Neural progenitor cell (in vitro differentiated cells): ENCODE results near the gene GET3. TPM values are rescaled to one million over a fixed set of nuclear protein-coding genes. Genes with fewer than 3 reads are reported as not detected.

Experiments
- DNase-seq: peaks from one replicate; pipeline ENCODE4 v3.0.0-alpha.2; 2016; ENCODE audit warnings: low spot score
- H2AFZ ChIP-seq: fragments of 200-600 bp; sonication (generic); replicated peaks from 2 replicates; pipeline ENCODE4 v1.6.1; 2016; ENCODE audit warnings: antibody characterized with exemption
- H3F3A ChIP-seq: fragments of 200-600 bp; sonication (generic); 2 replicates; pipeline ENCODE4 v1.6.1; 2016; ENCODE audit warnings: antibody characterized with exemption, low read depth
- H3K27ac ChIP-seq: fragments of 200-600 bp; sonication (generic); 2 replicates; pipeline ENCODE4 v1.5.1; 2016; ENCODE audit warnings: mild to moderate bottlenecking
- H3K27me3 ChIP-seq: fragments of 200-600 bp; sonication (generic); 2 replicates; pipeline ENCODE4 v1.6.1; 2016; ENCODE audit warnings: mild to moderate bottlenecking, moderate library complexity
- H3K36me3 ChIP-seq: fragments of 200-600 bp; sonication (generic); 2 replicates; pipeline ENCODE4 v1.5.1; 2016
- H3K4me1 ChIP-seq: fragments of 200-600 bp; sonication (generic); 2 replicates; pipeline ENCODE4 v1.6.1; 2016; ENCODE audit warnings: mixed run types
- H3K4me2 ChIP-seq: fragments of 200-600 bp; sonication (generic); 2 replicates; pipeline ENCODE4 v1.6.1; 2016
- H3K4me3 ChIP-seq: fragments of 200-600 bp; sonication (generic); 2 replicates; pipeline ENCODE4 v1.5.1; 2016
- H3K79me2 ChIP-seq: fragments of 200-600 bp; sonication (generic); 2 replicates; pipeline ENCODE4 v1.6.1; 2016; ENCODE audit warnings: low read depth
- H3K9ac ChIP-seq: fragments of 200-600 bp; sonication (generic); 2 replicates; pipeline ENCODE4 v1.6.1; 2016
- H3K9me3 ChIP-seq: fragments of 200-600 bp; sonication (generic); 2 replicates; pipeline ENCODE4 v1.5.1; 2016; ENCODE audit warnings: low read depth
- H4K20me1 ChIP-seq: fragments of 200-600 bp; sonication (generic); 2 replicates; pipeline ENCODE4 v1.6.1; 2016; ENCODE audit warnings: low read depth
- H3K27ac Mint-ChIP-seq: 3 replicates; pipeline ENCODE4 v1.8.0; 2021; ENCODE audit warnings: mixed read lengths
- H3K27me3 Mint-ChIP-seq: 2 replicates; pipeline ENCODE4 v1.8.0; 2022; ENCODE audit warnings: low read depth, mild to moderate bottlenecking, inconsistent platforms, moderate library complexity, mixed read lengths; ENCODE audit not compliant: insufficient read depth
- H3K36me3 Mint-ChIP-seq: 3 replicates; pipeline ENCODE4 v1.8.0; 2021; ENCODE audit warnings: mixed read lengths
- H3K4me1 Mint-ChIP-seq: 3 replicates; pipeline ENCODE4 v1.8.0; 2021; ENCODE audit warnings: mixed read lengths
- H3K4me3 Mint-ChIP-seq: 3 replicates; pipeline ENCODE4 v1.8.0; 2021; ENCODE audit warnings: mild to moderate bottlenecking, moderate library complexity, mixed read lengths
- H3K9me3 Mint-ChIP-seq: 3 replicates; pipeline ENCODE4 v1.8.0; 2020; ENCODE audit warnings: mixed read lengths
- EZH2 ChIP-seq: fragments of 200-600 bp; sonication (generic); IDR thresholded peaks from 2 replicates; pipeline ENCODE4 v1.6.1; 2017; ENCODE audit warnings: antibody characterized with exemption, mild to moderate bottlenecking, moderate library complexity
- EZH2phosphoT487 ChIP-seq: fragments of 200-600 bp; sonication (generic); IDR thresholded peaks from 2 replicates; pipeline ENCODE4 v1.6.1; 2017; ENCODE audit warnings: antibody characterized with exemption
- total RNA-seq: library from RNA; depleted of rRNA; stranded (reverse); fragments of >200 nt; gene quantifications from 2 replicates; pipeline ENCODE4 v1.2.3, GENCODE V29; 2015; ENCODE audit warnings: low replicate concordance
- TF ChIP-seq, protein P1 (sequence below): fragments of 200-600 bp; sonication (generic); IDR thresholded peaks from 2 replicates; pipeline ENCODE4 v1.5.1; 2017; ENCODE audit warnings: antibody characterized with exemption, mild to moderate bottlenecking

GET3 gene
- total RNA-seq, 1 donor from 2014 or later: 62.9 TPM

DNA sequence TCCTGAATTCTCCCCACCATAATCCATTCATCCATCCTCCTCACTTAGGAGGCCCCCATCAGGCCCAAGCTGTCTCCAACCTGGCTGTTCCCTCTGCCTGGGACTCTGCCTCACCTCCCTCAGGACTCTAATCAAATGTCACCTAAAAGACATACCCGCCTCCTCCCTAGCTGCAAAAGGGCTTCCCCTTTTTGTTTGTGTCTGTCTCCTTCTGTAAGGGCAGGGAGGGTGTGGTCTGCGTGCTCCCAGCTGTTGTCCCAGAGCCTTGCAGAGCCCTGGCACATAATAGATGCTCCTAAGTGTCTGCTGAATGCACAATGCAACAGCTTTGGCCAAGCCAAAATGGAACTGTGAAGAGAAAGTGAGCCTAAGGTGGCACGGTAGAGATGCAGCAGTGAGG is 7.2 kb upstream of the GET3 start:
- Histone ChIP-seq H3K4me3 (no peak overlapping the region), H2AFZ (no peak overlapping the region), H3K4me1 (peaks cover 12% of the 10 kb centered on the region), H3K9ac (no peak overlapping the region), H3K27me3 (no peaks in the 10 kb centered on the region), H3K27ac (no peak overlapping the region), H3K4me2 (no peak overlapping the region), H3K9me3 (no peaks in the 10 kb centered on the region), H3F3A (peaks cover 36% of the 10 kb centered on the region), H3K36me3 (no peaks in the 10 kb centered on the region), H4K20me1 (peaks cover 34% of the 10 kb centered on the region), H3K79me2 (peaks cover 45% of the 10 kb centered on the region)
- Mint-ChIP-seq H3K4me3 (no peak overlapping the region), H3K27ac (no peak overlapping the region), H3K27me3 (peaks cover 3% of the 10 kb centered on the region), H3K36me3 (peaks cover 18% of the 10 kb centered on the region), H3K4me1 (peaks cover 19% of the 10 kb centered on the region), H3K9me3 (no peaks in the 10 kb centered on the region)
- no peak for DNase-seq
- no peak for TF ChIP-seq EZH2phosphoT487
- TF ChIP-seq, protein P1, sequence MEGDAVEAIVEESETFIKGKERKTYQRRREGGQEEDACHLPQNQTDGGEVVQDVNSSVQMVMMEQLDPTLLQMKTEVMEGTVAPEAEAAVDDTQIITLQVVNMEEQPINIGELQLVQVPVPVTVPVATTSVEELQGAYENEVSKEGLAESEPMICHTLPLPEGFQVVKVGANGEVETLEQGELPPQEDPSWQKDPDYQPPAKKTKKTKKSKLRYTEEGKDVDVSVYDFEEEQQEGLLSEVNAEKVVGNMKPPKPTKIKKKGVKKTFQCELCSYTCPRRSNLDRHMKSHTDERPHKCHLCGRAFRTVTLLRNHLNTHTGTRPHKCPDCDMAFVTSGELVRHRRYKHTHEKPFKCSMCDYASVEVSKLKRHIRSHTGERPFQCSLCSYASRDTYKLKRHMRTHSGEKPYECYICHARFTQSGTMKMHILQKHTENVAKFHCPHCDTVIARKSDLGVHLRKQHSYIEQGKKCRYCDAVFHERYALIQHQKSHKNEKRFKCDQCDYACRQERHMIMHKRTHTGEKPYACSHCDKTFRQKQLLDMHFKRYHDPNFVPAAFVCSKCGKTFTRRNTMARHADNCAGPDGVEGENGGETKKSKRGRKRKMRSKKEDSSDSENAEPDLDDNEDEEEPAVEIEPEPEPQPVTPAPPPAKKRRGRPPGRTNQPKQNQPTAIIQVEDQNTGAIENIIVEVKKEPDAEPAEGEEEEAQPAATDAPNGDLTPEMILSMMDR: no peak
- TF ChIP-seq EZH2: no peak

DNA sequence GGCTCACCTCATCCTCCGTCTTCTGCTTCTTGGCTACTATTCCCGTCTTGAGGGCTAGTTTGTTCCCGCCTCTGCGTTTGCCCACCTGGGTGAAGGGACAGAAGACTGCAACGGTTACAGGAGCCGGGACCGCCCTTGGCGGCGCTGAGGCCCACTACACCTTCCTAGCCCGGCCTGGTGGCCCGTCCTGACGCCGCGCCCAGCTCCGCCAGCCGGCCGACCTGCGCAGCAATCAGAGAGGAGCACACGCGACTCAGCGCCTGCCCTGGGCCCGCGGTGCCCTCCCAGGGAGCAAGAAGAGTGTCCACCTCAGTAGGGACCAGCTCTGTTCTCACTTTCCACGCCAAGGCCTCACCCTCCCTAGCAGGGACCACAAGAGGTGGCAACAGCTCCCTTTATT is 6.0 kb upstream of the GET3 start:
- TF ChIP-seq EZH2 (no peak), EZH2phosphoT487 (no peak)
- TF ChIP-seq, protein P1: no peak
- peaks cover 19% of the 10 kb centered on the region for H3K4me1 Mint-ChIP-seq
- peaks cover 45% of the 10 kb centered on the region for H3K79me2 ChIP-seq

DNA sequence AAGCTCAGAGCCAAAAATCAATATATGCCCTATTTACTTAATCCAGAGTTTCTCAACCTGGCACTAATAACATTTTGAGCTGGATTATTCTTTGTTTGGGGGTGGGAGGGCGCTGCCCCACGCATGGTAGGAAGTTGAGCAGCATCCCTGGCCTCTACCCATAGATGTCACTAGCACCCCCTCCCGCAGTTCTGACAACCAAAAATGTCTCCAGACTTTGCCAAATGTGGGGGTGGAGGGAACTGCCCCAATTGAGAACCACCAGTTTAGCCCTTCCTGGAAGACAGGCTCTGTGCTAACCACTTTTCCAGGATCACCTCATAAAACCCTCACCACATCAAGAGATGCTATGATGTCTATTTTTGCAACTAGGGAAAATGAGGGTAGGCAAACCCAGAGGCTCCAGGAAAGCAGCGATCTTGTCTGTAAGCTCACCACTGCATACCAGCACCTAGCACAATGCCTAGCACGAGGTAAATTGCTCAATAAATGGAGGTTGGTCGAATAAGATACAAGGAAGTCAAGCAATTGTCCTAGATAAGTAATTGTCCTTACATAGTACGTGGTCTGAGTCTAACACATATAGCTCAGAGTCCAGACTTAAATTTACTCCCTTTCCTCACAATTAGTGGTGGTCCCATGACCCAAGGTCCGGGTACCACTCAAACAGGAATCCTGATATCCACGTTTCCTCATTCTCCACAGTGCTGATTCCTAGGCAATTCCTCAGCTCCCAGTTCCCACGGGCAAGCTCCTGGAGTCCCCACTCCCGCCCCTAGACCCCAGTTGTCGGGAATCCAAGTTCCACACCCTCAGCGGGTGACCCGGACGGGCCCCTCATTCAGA is 3.7 kb upstream of the GET3 start:
- Histone ChIP-seq H2AFZ (no peak overlapping the region), H3F3A (peaks cover 39% of the 10 kb centered on the region), H3K4me1 (peaks cover 23% of the 10 kb centered on the region), H3K4me3 (peak overlapping the region; percentile 93), H3K4me2 (peak overlapping the region; percentile 96), H4K20me1 (peaks cover 34% of the 10 kb centered on the region), H3K27ac (peak overlapping the region; percentile 74), H3K9ac (peak overlapping the region; percentile 97), H3K9me3 (no peaks in the 10 kb centered on the region), H3K79me2 (peaks cover 57% of the 10 kb centered on the region), H3K36me3 (no peaks in the 10 kb centered on the region), H3K27me3 (no peaks in the 10 kb centered on the region)
- Mint-ChIP-seq H3K27ac (peak overlapping the region; percentile 96), H3K4me3 (peak overlapping the region; percentile 95), H3K27me3 (peaks cover 7% of the 10 kb centered on the region), H3K4me1 (peaks cover 33% of the 10 kb centered on the region), H3K36me3 (peaks cover 14% of the 10 kb centered on the region), H3K9me3 (no peaks in the 10 kb centered on the region)
- TF ChIP-seq, protein P1: peak; percentile 50
- peak; percentile 8 for TF ChIP-seq EZH2
- no peak for TF ChIP-seq EZH2phosphoT487
- DNase-seq: peak; percentile 52

More for the DNA sequence above, 6.0 kb upstream of the GET3 start:
- H3K9me3 Mint-ChIP-seq: no peaks in the 10 kb centered on the region
- no peak overlapping the region for H3K4me2 ChIP-seq
- H3K4me3 ChIP-seq: no peak overlapping the region
- peaks cover 34% of the 10 kb centered on the region for H4K20me1 ChIP-seq
- peaks cover 43% of the 10 kb centered on the region for H3F3A ChIP-seq
- H2AFZ ChIP-seq: no peak overlapping the region
- no peak overlapping the region for H3K27ac ChIP-seq
- no peaks in the 10 kb centered on the region for H3K27me3 ChIP-seq
- no peak overlapping the region for H3K9ac ChIP-seq
- H3K27ac Mint-ChIP-seq: no peak overlapping the region
- H3K27me3 Mint-ChIP-seq: peaks cover 4% of the 10 kb centered on the region
- H3K9me3 ChIP-seq: no peaks in the 10 kb centered on the region
- H3K4me3 Mint-ChIP-seq: no peak overlapping the region
- peaks cover 18% of the 10 kb centered on the region for H3K36me3 Mint-ChIP-seq
- H3K36me3 ChIP-seq: no peaks in the 10 kb centered on the region
- no peak for DNase-seq
- H3K4me1 ChIP-seq: peaks cover 14% of the 10 kb centered on the region
